Duodenal mucosa (tissue), 2 donors: ENCODE data around the gene CAPN13.

ENCODE experiments used
- H3K27ac ChIP-seq: one replicate; pipeline ENCODE4 v1.7.0; 2013; ENCODE audit warnings: low read depth, low read length
- H3K27me3 ChIP-seq, 2 donors: one replicate each; pipeline ENCODE4 v1.7.0; 2013; ENCODE audit warnings: low read length in 2 of 2, control low read depth in 1 of 2; ENCODE audit not compliant: insufficient read depth in 2 of 2, control insufficient read depth in 1 of 2
- H3K36me3 ChIP-seq, 2 donors: one replicate each; pipeline ENCODE4 v1.7.0; 2013; ENCODE audit warnings: low read length in 2 of 2, control low read depth in 1 of 2; ENCODE audit not compliant: insufficient read depth in 2 of 2, control insufficient read depth in 1 of 2
- H3K4me1 ChIP-seq, 2 donors: one replicate each; pipeline ENCODE4 v1.7.0; 2013; ENCODE audit warnings: low read length in 2 of 2, control low read depth in 1 of 2; ENCODE audit not compliant: insufficient read depth in 2 of 2, control insufficient read depth in 1 of 2
- H3K4me3 ChIP-seq, 2 donors: one replicate each; pipeline ENCODE4 v1.7.0; 2013; ENCODE audit warnings: low read length in 2 of 2, low read depth in 1 of 2
- H3K9ac ChIP-seq, 2 donors: one replicate each; pipeline ENCODE4 v1.7.0; 2013; ENCODE audit warnings: low read length in 2 of 2, low read depth in 1 of 2
- H3K9me3 ChIP-seq, 2 donors: one replicate each; pipeline ENCODE4 v1.7.0; 2013; ENCODE audit warnings: low read length in 2 of 2, control low read depth in 1 of 2; ENCODE audit not compliant: control insufficient read depth in 1 of 2

The CAPN13 gene

GRCh38 chr2:30765876-30766470 lies 41.3 kb downstream of the CAPN13 start:
- H3K4me1 ChIP-seq, result peaks cover 10 to 16% of the 10 kb centered on the region in 2 donors
- H3K4me3 ChIP-seq, result no peak overlapping the region
- no peaks in the 10 kb centered on the region for H3K27me3 ChIP-seq
- H3K36me3 ChIP-seq, result peaks cover 7 to 25% of the 10 kb centered on the region in 2 donors
- H3K9me3 ChIP-seq, result no peaks in the 10 kb centered on the region
- H3K27ac ChIP-seq, result no peak overlapping the region
- H3K9ac ChIP-seq, result no peak overlapping the region

- Histone ChIP-seq H3K27me3 (no peaks in the 10 kb centered on the region), H3K36me3 (peaks cover 7 to 25% of the 10 kb centered on the region in 2 donors), H3K4me1 (peaks cover 3 to 8% of the 10 kb centered on the region in 2 donors), H3K4me3 (no peak overlapping the region), H3K9ac (no peak overlapping the region), H3K27ac (no peak overlapping the region), H3K9me3 (no peaks in the 10 kb centered on the region)
These were observed 42.1 kb downstream of the CAPN13 start for GRCh38 chr2:30765191-30765590.

GRCh38 chr2:30764021-30764800 lies 43.0 kb downstream of the CAPN13 start:
- H3K4me1 ChIP-seq, result no peaks in the 10 kb centered on the region
- H3K4me3 ChIP-seq, result no peak overlapping the region
- no peaks in the 10 kb centered on the region for H3K9me3 ChIP-seq
- H3K9ac ChIP-seq, result no peak overlapping the region
- peaks cover 7 to 25% of the 10 kb centered on the region in 2 donors for H3K36me3 ChIP-seq
- no peak overlapping the region for H3K27ac ChIP-seq
- no peaks in the 10 kb centered on the region for H3K27me3 ChIP-seq

- Histone ChIP-seq H3K27me3 (no peaks in the 10 kb centered on the region), H3K9me3 (no peaks in the 10 kb centered on the region), H3K36me3 (peaks cover 7 to 21% of the 10 kb centered on the region in 2 donors), H3K4me1 (no peaks in the 10 kb centered on the region), H3K4me3 (no peak overlapping the region), H3K27ac (no peak overlapping the region), H3K9ac (no peak overlapping the region)
These were observed 44.0 kb downstream of the CAPN13 start for GRCh38 chr2:30763151-30763660.

- no peaks in the 10 kb centered on the region for H3K27me3 ChIP-seq
- H3K4me3 ChIP-seq, result no peak overlapping the region
- peaks cover 3 to 6% of the 10 kb centered on the region in 2 donors for H3K4me1 ChIP-seq
- H3K9ac ChIP-seq, result no peak overlapping the region
- H3K27ac ChIP-seq, result no peak overlapping the region
- no peaks in the 10 kb centered on the region for H3K9me3 ChIP-seq
- peaks cover 7 to 21% of the 10 kb centered on the region in 2 donors for H3K36me3 ChIP-seq
These were observed 46.0 kb downstream of the CAPN13 start for GRCh38 chr2:30761226-30761625.

- peaks cover 6 to 7% of the 10 kb centered on the region in 2 donors for H3K4me1 ChIP-seq
- H3K9ac ChIP-seq, result no peak overlapping the region
- H3K36me3 ChIP-seq, result peaks cover 7 to 21% of the 10 kb centered on the region in 2 donors
- H3K4me3 ChIP-seq, result no peak overlapping the region
- no peak overlapping the region for H3K27ac ChIP-seq
- no peaks in the 10 kb centered on the region for H3K27me3 ChIP-seq
- H3K9me3 ChIP-seq, result no peaks in the 10 kb centered on the region
These were observed 47.8 kb downstream of the CAPN13 start for GRCh38 chr2:30759481-30759880.

GRCh38 chr2:30758191-30758651 lies 49.0 kb downstream of the CAPN13 start:
- Histone ChIP-seq H3K27ac (no peak overlapping the region), H3K4me3 (no peak overlapping the region)

GRCh38 chr2:30757749-30758148 lies 49.5 kb downstream of the CAPN13 start:
- no peak overlapping the region for H3K4me3 ChIP-seq
- H3K27me3 ChIP-seq, result no peaks in the 10 kb centered on the region
- peaks cover 0 to 11% of the 10 kb centered on the region in 2 donors for H3K36me3 ChIP-seq
- H3K4me1 ChIP-seq, result peaks cover 6 to 7% of the 10 kb centered on the region in 2 donors
- no peak overlapping the region for H3K9ac ChIP-seq
- no peak overlapping the region for H3K27ac ChIP-seq
- no peaks in the 10 kb centered on the region for H3K9me3 ChIP-seq

More at GRCh38 chr2:30758191-30758651, 49.0 kb downstream of the CAPN13 start:
- Histone ChIP-seq H3K36me3 (peaks cover 0 to 11% of the 10 kb centered on the region in 2 donors), H3K9ac (no peak overlapping the region), H3K4me1 (peaks cover 6 to 7% of the 10 kb centered on the region in 2 donors), H3K9me3 (no peaks in the 10 kb centered on the region), H3K27me3 (no peaks in the 10 kb centered on the region)

- no peak overlapping the region for H3K4me3 ChIP-seq
- peaks cover 0 to 9% of the 10 kb centered on the region in 2 donors for H3K36me3 ChIP-seq
- no peak overlapping the region for H3K9ac ChIP-seq
- no peaks in the 10 kb centered on the region for H3K27me3 ChIP-seq
- peaks cover 6 to 7% of the 10 kb centered on the region in 2 donors for H3K4me1 ChIP-seq
- H3K27ac ChIP-seq, result no peak overlapping the region
- no peaks in the 10 kb centered on the region for H3K9me3 ChIP-seq
These were observed 50.3 kb downstream of the CAPN13 start for GRCh38 chr2:30756971-30757370.

- peaks cover 0 to 3% of the 10 kb centered on the region in 2 donors for H3K36me3 ChIP-seq
- H3K4me3 ChIP-seq, result no peak overlapping the region
- H3K27ac ChIP-seq, result no peak overlapping the region
- H3K9me3 ChIP-seq, result no peaks in the 10 kb centered on the region
- H3K27me3 ChIP-seq, result no peaks in the 10 kb centered on the region
- H3K9ac ChIP-seq, result no peak overlapping the region
- peaks cover 6 to 7% of the 10 kb centered on the region in 2 donors for H3K4me1 ChIP-seq
These were observed 51.1 kb downstream of the CAPN13 start for GRCh38 chr2:30756051-30756719.
